Right lobe of liver (tissue), 6 donors: ENCODE data around the gene TMEM30A. TPM values are rescaled to one million over a fixed set of nuclear protein-coding genes. Genes with fewer than 3 reads are reported as not detected.
A peak's percentile ranks its signal among the peaks of the same experiment; 100 is the strongest.

ENCODE experiments used
- ATAC-seq, 4 donors: fragments of 200-7000 bp; cut with Tn5 transposase; one replicate each; pipeline ENCODE4 v1.9.1; 2020; ENCODE audit warnings: mild to moderate bottlenecking in 4 of 4, moderate library complexity in 4 of 4
- DNase-seq, 3 donors: peaks; one replicate each; pipeline ENCODE4 v3.0.0-alpha.2; 2020
- H3K27ac ChIP-seq, 3 donors: fragments of 200-600 bp; one replicate each; pipeline ENCODE4 v1.8.0; 2022
- H3K27me3 ChIP-seq, 2 donors: fragments of 200-600 bp; one replicate each; pipeline ENCODE4 v1.8.0; 2022
- H3K36me3 ChIP-seq, 4 donors: fragments of 200-600 bp; sonication (generic) in 1 of 4; one replicate each; pipeline versions ENCODE4 v1.5.1 to v1.8.0; 2017 to 2022; ENCODE audit warnings: control low read depth in 1 of 4
- H3K4me1 ChIP-seq, 4 donors: fragments of 200-600 bp; sonication (generic) in 1 of 4; one replicate each; pipeline versions ENCODE4 v1.5.1 to v1.8.0; 2017 to 2022; ENCODE audit warnings: control low read depth in 1 of 4
- H3K4me3 ChIP-seq, 3 donors: fragments of 200-600 bp; one replicate each; pipeline ENCODE4 v1.8.0; 2022
- H3K9me3 ChIP-seq, 4 donors: fragments of 200-600 bp; sonication (generic) in 1 of 4; one replicate each; pipeline versions ENCODE4 v1.5.1 to v1.8.0; 2017 to 2022; ENCODE audit warnings: control low read depth in 1 of 4
- POLR2A ChIP-seq: fragments of 450-650 bp; IDR thresholded peaks from one replicate; pipeline ENCODE4 v1.6.1; 2017; ENCODE audit warnings: antibody characterized with exemption, mild to moderate bottlenecking
- WGBS: methylation state at CpG from one replicate; pipeline ENCODE4 v1.1.6; 2018; ENCODE audit warnings: low coverage, low lambda C conversion rate; ENCODE audit not compliant: insufficient coverage; ENCODE audit errors: missing lambda C conversion rate; 5-methylcytosine and 5-hydroxymethylcytosine counted together
- intact Hi-C, 2 donors: fragments of 100-400 bp; cut with DNase I; formaldehyde crosslinking; loops; one replicate each; pipeline versions ENCODE4 v1.11.2 to v1.14.1; 2022
- total RNA-seq, 6 experiments: library from RNA; depleted of rRNA in 2 of 6; stranded (reverse); fragments of >200 nt in 2 of 6; fragmentation: NEBNext Ultra II Directional in 3 of 6; extraction: Animal tissue kit (Norgen Biotek cat#: 25700) in 3 of 6; gene quantifications; one replicate each; pipeline versions ENCODE4 v1.1.0 to v1.2.4, GENCODE V29; 2016 to 2023
- TF ChIP-seq, protein P1 (sequence below), 4 donors: fragments of 200-600 bp in 3 of 4; fragments of 450-650 bp in 1 of 4; IDR thresholded peaks; one replicate each; pipeline versions ENCODE4 v1.5.1 to v1.8.0; 2016 to 2022; ENCODE audit warnings: antibody characterized with exemption in 4 of 4, mild to moderate bottlenecking in 2 of 4
- donor health status: DM: no; HTN: yes; CAD: no.
- donor health status: DM: no; HTN: no; CAD: no.
- donor health status: DM: no; HTN: no; CAD: no.
- donor health status: DM: no; HTN: yes; CAD: no.
- donor health status: DM: no; HTN: yes; CAD: no.

The TMEM30A gene
- total RNA-seq, 6 experiments from 2014 or later = 40.1 to 66.8 (median 62.2) TPM

DNA sequence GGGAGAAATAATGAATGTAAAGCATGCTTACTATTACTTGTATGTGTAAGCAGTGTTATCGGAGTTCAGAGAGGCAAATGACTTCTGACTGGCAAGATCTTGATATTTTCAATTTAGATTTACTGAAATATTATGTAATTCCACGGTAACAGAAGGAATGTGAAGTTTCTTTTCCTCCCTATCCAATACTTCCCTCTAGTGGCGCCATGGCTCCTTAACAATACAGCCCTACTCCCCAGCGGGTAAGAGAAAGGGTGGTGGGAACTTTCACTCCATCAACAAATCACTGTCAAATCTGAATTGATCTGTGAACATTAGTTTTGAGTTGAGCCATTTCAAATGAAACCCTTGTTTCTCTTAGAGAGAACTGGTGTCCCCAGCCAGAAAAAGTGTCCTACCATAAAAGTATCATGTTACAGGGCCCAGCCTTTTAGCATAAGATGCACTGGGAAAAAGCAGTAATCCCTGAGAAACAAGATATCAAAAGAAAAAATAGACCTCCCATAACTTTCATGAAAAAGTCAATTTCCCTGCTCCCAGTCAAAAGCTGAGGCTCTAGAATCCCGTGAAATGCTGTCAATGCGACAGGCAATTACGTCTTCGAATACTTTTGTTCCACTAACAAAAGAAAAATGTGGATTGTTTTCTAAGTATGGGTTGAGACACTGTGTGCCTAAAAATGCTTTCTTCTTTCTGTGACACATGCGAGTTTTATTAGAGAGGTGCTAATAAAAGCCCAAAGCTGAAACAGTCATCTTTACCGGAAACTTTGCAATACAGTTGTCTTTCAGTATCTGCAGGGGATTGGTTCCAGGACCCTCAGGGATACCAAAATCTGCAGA, 53.9 kb downstream of the TMEM30A start:
- WGBS = 50% methylated on average over 10 of the region's 10 CpGs
- Histone ChIP-seq H3K4me1 (peaks cover 0 to 15% (median 3%) of the 10 kb centered on the region in 4 donors), H3K36me3 (no peaks in the 10 kb centered on the region), H3K27me3 (no peaks in the 10 kb centered on the region), H3K27ac (no peak overlapping the region), H3K4me3 (no peak overlapping the region), H3K9me3 (no peaks in the 10 kb centered on the region)
- ATAC-seq (peak; percentile 93 to 97 (median 94)), DNase-seq (no peak)
- TF ChIP-seq POLR2A = no peak
- TF ChIP-seq, protein P1, sequence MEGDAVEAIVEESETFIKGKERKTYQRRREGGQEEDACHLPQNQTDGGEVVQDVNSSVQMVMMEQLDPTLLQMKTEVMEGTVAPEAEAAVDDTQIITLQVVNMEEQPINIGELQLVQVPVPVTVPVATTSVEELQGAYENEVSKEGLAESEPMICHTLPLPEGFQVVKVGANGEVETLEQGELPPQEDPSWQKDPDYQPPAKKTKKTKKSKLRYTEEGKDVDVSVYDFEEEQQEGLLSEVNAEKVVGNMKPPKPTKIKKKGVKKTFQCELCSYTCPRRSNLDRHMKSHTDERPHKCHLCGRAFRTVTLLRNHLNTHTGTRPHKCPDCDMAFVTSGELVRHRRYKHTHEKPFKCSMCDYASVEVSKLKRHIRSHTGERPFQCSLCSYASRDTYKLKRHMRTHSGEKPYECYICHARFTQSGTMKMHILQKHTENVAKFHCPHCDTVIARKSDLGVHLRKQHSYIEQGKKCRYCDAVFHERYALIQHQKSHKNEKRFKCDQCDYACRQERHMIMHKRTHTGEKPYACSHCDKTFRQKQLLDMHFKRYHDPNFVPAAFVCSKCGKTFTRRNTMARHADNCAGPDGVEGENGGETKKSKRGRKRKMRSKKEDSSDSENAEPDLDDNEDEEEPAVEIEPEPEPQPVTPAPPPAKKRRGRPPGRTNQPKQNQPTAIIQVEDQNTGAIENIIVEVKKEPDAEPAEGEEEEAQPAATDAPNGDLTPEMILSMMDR (IDR thresholded peaks at IDR 0.05) = peak; percentile 80 to 91 (median 86)
- intact Hi-C loops = no loop called here

DNA sequence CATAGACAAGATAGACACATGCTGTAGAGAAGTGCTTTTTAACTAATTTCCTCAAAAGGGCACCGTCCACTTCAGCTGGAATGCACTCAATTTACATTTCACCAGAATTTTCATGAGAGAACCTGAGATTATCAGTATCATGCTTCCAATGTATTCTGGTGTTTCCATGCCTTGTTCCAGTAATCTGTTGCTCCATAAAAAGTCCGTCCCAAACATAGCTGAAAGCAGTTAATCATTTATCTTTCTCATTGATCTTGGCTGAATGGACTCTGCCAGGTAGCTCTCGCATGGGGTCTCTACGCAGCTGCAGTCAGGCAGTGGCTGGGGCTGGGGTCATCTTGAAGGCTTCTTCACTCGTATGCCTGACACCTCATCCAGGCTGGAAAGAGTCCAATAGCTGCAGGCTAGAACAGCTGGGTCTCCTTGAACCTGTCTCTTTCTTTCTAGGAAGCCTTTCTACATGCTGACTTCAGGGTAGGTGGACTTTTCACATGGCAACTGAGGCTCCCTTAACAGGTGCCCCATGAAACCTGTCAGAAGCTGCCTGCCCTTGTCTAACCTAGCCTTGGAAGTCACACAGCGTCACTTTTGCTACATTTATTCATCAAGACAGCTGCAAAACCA, 60.2 kb downstream of the TMEM30A start:
- TF ChIP-seq, protein P1 (IDR thresholded peaks at IDR 0.05) = no peak
- TF ChIP-seq POLR2A = no peak
- DNase-seq (no peak), ATAC-seq (peak; percentile 82 to 96 (median 88))
- peak overlapping the region; percentile 35 to 81 (median 81) for H3K27ac ChIP-seq
- peaks cover 0 to 50% (median 10%) of the 10 kb centered on the region in 4 donors for H3K4me1 ChIP-seq
- H3K36me3 ChIP-seq = no peaks in the 10 kb centered on the region
- intact Hi-C loops = no loop called here
- H3K27me3 ChIP-seq = no peaks in the 10 kb centered on the region
- H3K9me3 ChIP-seq = no peaks in the 10 kb centered on the region
- no peak overlapping the region for H3K4me3 ChIP-seq
- WGBS = 34% methylated on average over 6 of the region's 6 CpGs

DNA sequence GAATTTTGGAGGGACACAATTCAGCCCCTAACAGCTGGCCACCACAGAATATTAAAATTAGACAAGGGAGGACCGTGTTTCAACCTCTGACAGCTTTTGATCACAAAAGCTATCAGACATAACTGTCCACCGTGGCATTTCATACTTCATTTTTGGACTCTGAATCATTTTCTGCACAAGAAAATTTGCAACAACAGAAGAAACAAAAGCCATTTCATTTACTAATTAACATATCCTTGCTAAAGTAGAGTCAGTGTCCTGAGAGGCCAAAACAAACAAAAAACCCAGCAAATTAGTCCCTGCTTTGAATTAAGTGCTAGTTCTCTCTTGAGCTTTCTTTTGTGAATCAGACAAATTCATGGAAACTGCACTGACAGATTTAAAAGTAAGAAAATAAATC, 61.2 kb downstream of the TMEM30A start:
- no peak for ATAC-seq
- DNase-seq = no peak
- H3K27me3 ChIP-seq = no peaks in the 10 kb centered on the region
- no peaks in the 10 kb centered on the region for H3K9me3 ChIP-seq
- H3K27ac ChIP-seq = peak overlapping the region; percentile 35 to 81 (median 81)
- H3K36me3 ChIP-seq = no peaks in the 10 kb centered on the region
- TF ChIP-seq, protein P1 (IDR thresholded peaks at IDR 0.05) = no peak
- intact Hi-C loops = no loop called here
- peaks cover 0 to 43% (median 6%) of the 10 kb centered on the region in 4 donors for H3K4me1 ChIP-seq
- H3K4me3 ChIP-seq = no peak overlapping the region
- 100% methylated on average over 2 of the region's 2 CpGs for WGBS

DNA sequence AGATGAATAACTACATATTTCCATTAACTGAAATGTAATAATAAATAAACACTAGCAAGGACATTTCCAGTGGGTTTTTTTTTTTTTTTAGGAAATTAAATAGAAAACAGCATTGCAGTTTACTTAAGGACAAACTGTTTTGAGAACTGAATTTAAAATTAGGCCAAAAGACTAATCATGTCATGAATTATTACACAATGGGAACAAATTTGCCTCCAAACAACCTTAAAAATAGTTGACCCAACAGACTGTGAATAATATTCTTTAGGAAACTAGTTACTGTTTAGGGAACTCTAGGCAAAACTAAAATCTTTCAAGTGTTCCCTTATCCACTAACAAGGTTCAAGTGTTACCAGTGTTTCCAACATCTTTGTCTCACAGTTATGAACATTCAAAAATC, 62.3 kb downstream of the TMEM30A start:
- TF ChIP-seq, protein P1 (IDR thresholded peaks at IDR 0.05) = no peak
- no peak for TF ChIP-seq POLR2A
- intact Hi-C loops = no loop called here
- no peak overlapping the region for H3K4me3 ChIP-seq
- DNase-seq = no peak
- no peaks in the 10 kb centered on the region for H3K9me3 ChIP-seq
- no peaks in the 10 kb centered on the region for H3K36me3 ChIP-seq
- H3K4me1 ChIP-seq = peaks cover 0 to 43% (median 6%) of the 10 kb centered on the region in 4 donors
- no peak overlapping the region for H3K27ac ChIP-seq
- H3K27me3 ChIP-seq = no peaks in the 10 kb centered on the region
- ATAC-seq = no peak
